GM12878 (cell line): Measurements from ENCODE around the gene AUNIP. TPM values are rescaled to one million over a fixed set of nuclear protein-coding genes. Genes with fewer than 3 reads are reported as not detected.
A peak's percentile ranks its signal among the peaks of the same experiment; 100 is the strongest.

Experiments
- CEBPB ChIP-seq, 2 experiments: fragments of 150-350 bp in 1 of 2; IDR thresholded peaks; 2 replicates each; pipeline ENCODE4 v1.6.1; 2012 to 2014; ENCODE audit warnings: low read depth in 2 of 2, low read length in 2 of 2, borderline replicate concordance in 1 of 2, inconsistent platforms in 1 of 2
- FOXM1 ChIP-seq: IDR thresholded peaks from 2 replicates; pipeline ENCODE4 v1.6.1; 2012; ENCODE audit warnings: low read depth, mild to moderate bottlenecking, inconsistent platforms, low read length, moderate library complexity
- GABPA ChIP-seq: IDR thresholded peaks from 2 replicates; pipeline ENCODE4 v1.6.1; 2014; ENCODE audit warnings: antibody characterized with exemption, low read depth, mild to moderate bottlenecking, inconsistent platforms
- IRF3 ChIP-seq: fragments of 450-650 bp; IDR thresholded peaks from 2 replicates; pipeline ENCODE4 v1.6.1; 2014; ENCODE audit warnings: mild to moderate bottlenecking
- KLF5 ChIP-seq: fragments of 450-650 bp; IDR thresholded peaks from 2 replicates; pipeline ENCODE4 v1.6.1; 2014; ENCODE audit warnings: mild to moderate bottlenecking; ENCODE audit not compliant: partially characterized antibody
- MXI1 ChIP-seq: fragments of 150-350 bp; IDR thresholded peaks from 2 replicates; pipeline ENCODE4 v1.6.1; 2011; ENCODE audit warnings: low read depth, mild to moderate bottlenecking, inconsistent platforms, low read length, improper control_type of control experiment
- NFXL1 ChIP-seq: fragments of 450-650 bp; IDR thresholded peaks from 2 replicates; pipeline ENCODE4 v1.6.1; 2017; ENCODE audit warnings: antibody characterized with exemption, mild to moderate bottlenecking, borderline replicate concordance
- NKRF ChIP-seq: fragments of 450-650 bp; conservative IDR thresholded peaks from 2 replicates; pipeline ENCODE4 v1.6.1; 2017; ENCODE audit warnings: mild to moderate bottlenecking, moderate library complexity
- RAD21 ChIP-seq: IDR thresholded peaks from 2 replicates; pipeline ENCODE4 v1.6.1; 2011; ENCODE audit warnings: mild to moderate bottlenecking, low read depth, low read length, moderate library complexity; ENCODE audit not compliant: insufficient read depth
- RFX5 ChIP-seq: IDR thresholded peaks from 2 replicates; pipeline ENCODE4 v1.6.1; 2011; ENCODE audit warnings: low read depth, low read length, improper control_type of control experiment
- TAF1 ChIP-seq: IDR thresholded peaks from 2 replicates; pipeline ENCODE4 v1.6.1; 2011; ENCODE audit warnings: mild to moderate bottlenecking, low read depth, low read length, borderline replicate concordance
- ZNF24 ChIP-seq: fragments of 450-650 bp; IDR thresholded peaks from 2 replicates; pipeline ENCODE4 v1.6.1; 2017; ENCODE audit warnings: antibody characterized with exemption, mild to moderate bottlenecking
- polyA plus RNA-seq, 11 experiments: library from polyadenylated mRNA; depleted of rRNA in 4 of 11; unstranded in 6 of 11; stranded (reverse) in 5 of 11; fragments of >200 nt; fragmentation: Nextera tagmentation in 4 of 11; fragmentation: Illumina TruSeq in 1 of 11; extraction: Ambion mirVana in 4 of 11; extraction: Trizol in 1 of 11; gene quantifications; 1 replicate in 1 of 11; 2 replicates in 10 of 11; pipeline versions ENCODE4 v1.2.1 to v1.2.3, GENCODE V29; 2011 to 2016; ENCODE audit warnings: inconsistent platforms in 2 of 11, missing spikeins in 2 of 11, low read depth in 1 of 11
- total RNA-seq, 4 experiments: library from RNA; depleted of rRNA in 3 of 4; stranded (reverse); fragments of >200 nt in 3 of 4; fragmentation: Illumina TruSeq in 1 of 4; extraction: Trizol in 1 of 4; gene quantifications; 2 replicates each; pipeline versions ENCODE4 v1.2.1 to v1.2.3, GENCODE V29; 2013 to 2021
- TF ChIP-seq, protein P1 (sequence below), 3 experiments: IDR thresholded peaks in 2 of 3; conservative IDR thresholded peaks in 1 of 3; 2 replicates each; pipeline ENCODE4 v1.5.1; 2011; ENCODE audit warnings: low read depth in 3 of 3, low read length in 3 of 3, mild to moderate bottlenecking in 3 of 3, control low read depth in 2 of 3, moderate library complexity in 2 of 3, inconsistent platforms in 1 of 3, mixed read lengths in 1 of 3; ENCODE audit not compliant: control insufficient read depth in 2 of 3, insufficient read depth in 1 of 3; ENCODE audit errors: extremely low read depth in 1 of 3
- TF ChIP-seq, protein P2 (sequence below): IDR thresholded peaks from 2 replicates; pipeline ENCODE4 v1.6.1; 2012; ENCODE audit warnings: low read depth, low read length, improper control_type of control experiment
- TF ChIP-seq, protein P3 (sequence below): fragments of 150-350 bp; IDR thresholded peaks from 2 replicates; pipeline ENCODE4 v1.6.1; 2014; ENCODE audit warnings: mild to moderate bottlenecking, low read depth, low read length

The AUNIP gene
- total and polyA plus RNA-seq, 10 of the 15 experiments (the other 5 are each of a cell fraction or from before 2014, with no cell fraction given) = 3.9 to 20.0 (median 12.7) TPM

GRCh38 chr1:25904943-25905679 is 45.9 kb upstream of the AUNIP start (continued):
- peak; percentile 12; the same call in 1 of the 2 replicates for TF ChIP-seq NKRF
- no peak for TF ChIP-seq NFXL1
- TF ChIP-seq TAF1 = no peak
- no peak for TF ChIP-seq KLF5
- TF ChIP-seq CEBPB (IDR thresholded peaks at IDR 0.05; ENCODE audit: borderline replicate concordance in 1 of 2, low read depth in 2 of 2, low read length in 2 of 2) = no peak
- no peak for TF ChIP-seq IRF3
- no peak for TF ChIP-seq FOXM1
- no peak for TF ChIP-seq RFX5
- no peak for TF ChIP-seq GABPA
- no peak for TF ChIP-seq RAD21
- TF ChIP-seq, protein P1, sequence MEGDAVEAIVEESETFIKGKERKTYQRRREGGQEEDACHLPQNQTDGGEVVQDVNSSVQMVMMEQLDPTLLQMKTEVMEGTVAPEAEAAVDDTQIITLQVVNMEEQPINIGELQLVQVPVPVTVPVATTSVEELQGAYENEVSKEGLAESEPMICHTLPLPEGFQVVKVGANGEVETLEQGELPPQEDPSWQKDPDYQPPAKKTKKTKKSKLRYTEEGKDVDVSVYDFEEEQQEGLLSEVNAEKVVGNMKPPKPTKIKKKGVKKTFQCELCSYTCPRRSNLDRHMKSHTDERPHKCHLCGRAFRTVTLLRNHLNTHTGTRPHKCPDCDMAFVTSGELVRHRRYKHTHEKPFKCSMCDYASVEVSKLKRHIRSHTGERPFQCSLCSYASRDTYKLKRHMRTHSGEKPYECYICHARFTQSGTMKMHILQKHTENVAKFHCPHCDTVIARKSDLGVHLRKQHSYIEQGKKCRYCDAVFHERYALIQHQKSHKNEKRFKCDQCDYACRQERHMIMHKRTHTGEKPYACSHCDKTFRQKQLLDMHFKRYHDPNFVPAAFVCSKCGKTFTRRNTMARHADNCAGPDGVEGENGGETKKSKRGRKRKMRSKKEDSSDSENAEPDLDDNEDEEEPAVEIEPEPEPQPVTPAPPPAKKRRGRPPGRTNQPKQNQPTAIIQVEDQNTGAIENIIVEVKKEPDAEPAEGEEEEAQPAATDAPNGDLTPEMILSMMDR (IDR thresholded peaks at IDR 0.05 in 2 of 3, conservative IDR thresholded peaks at IDR 0.05 in 1 of 3; ENCODE audit: control insufficient read depth in 2 of 3, extremely low read depth in 1 of 3, insufficient read depth in 1 of 3, low read depth in 3 of 3, low read length in 3 of 3) = peak in 1 of 3 experiments; percentile 24; a peak in 1 of 6 replicates
- TF ChIP-seq, protein P2, sequence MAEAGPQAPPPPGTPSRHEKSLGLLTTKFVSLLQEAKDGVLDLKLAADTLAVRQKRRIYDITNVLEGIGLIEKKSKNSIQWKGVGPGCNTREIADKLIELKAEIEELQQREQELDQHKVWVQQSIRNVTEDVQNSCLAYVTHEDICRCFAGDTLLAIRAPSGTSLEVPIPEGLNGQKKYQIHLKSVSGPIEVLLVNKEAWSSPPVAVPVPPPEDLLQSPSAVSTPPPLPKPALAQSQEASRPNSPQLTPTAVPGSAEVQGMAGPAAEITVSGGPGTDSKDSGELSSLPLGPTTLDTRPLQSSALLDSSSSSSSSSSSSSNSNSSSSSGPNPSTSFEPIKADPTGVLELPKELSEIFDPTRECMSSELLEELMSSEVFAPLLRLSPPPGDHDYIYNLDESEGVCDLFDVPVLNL = peak; percentile 82
- TF ChIP-seq, protein P3, sequence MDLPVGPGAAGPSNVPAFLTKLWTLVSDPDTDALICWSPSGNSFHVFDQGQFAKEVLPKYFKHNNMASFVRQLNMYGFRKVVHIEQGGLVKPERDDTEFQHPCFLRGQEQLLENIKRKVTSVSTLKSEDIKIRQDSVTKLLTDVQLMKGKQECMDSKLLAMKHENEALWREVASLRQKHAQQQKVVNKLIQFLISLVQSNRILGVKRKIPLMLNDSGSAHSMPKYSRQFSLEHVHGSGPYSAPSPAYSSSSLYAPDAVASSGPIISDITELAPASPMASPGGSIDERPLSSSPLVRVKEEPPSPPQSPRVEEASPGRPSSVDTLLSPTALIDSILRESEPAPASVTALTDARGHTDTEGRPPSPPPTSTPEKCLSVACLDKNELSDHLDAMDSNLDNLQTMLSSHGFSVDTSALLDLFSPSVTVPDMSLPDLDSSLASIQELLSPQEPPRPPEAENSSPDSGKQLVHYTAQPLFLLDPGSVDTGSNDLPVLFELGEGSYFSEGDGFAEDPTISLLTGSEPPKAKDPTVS = no peak
- TF ChIP-seq ZNF24 = no peak
- peak; percentile 87 for TF ChIP-seq MXI1
